ENCODE results near the gene NLRP1. TPM values are rescaled to one million over a fixed set of nuclear protein-coding genes. Genes with fewer than 3 reads are reported as not detected.

The NLRP1 gene
- total RNA-seq, 4 donors from 2014 or later = 13.8 to 78.3 (median 47.0) TPM

GRCh38 chr17:5480962-5481361 is 103.3 kb downstream of the NLRP1 start:
- Histone ChIP-seq H3K4me3 (no peak overlapping the region), H3K9me3 (no peaks in the 10 kb centered on the region), H3K36me3 (no peaks in the 10 kb centered on the region), H3K27ac (no peak overlapping the region), H3K27me3 (no peaks in the 10 kb centered on the region), H3K4me1 (peaks cover 0 to 8% of the 10 kb centered on the region in 2 donors)
- TF ChIP-seq CTCF (IDR thresholded peaks at IDR 0.05) = no peak
- no peak for TF ChIP-seq POLR2A (IDR thresholded peaks at IDR 0.05)
- intact Hi-C loops (cut with DNase I; ENCODE audit: low total_unique reads) = no loop called here
- no peak for DNase-seq

- intact Hi-C loops (cut with DNase I; ENCODE audit: low total_unique reads) = no loop called here
- H3K27ac ChIP-seq = no peak overlapping the region
- H3K36me3 ChIP-seq = no peaks in the 10 kb centered on the region
- TF ChIP-seq CTCF (IDR thresholded peaks at IDR 0.05) (no peak), POLR2A (IDR thresholded peaks at IDR 0.05) (no peak)
- no peaks in the 10 kb centered on the region for H3K9me3 ChIP-seq
- H3K4me3 ChIP-seq = no peak overlapping the region
- H3K4me1 ChIP-seq = no peaks in the 10 kb centered on the region
- no peaks in the 10 kb centered on the region for H3K27me3 ChIP-seq
- DNase-seq = no peak
Observed at GRCh38 chr17:5478992-5479391, 105.3 kb downstream of the NLRP1 start.

GRCh38 chr17:5473906-5474305 is 110.4 kb downstream of the NLRP1 start:
- DNase-seq = no peak
- TF ChIP-seq CTCF (IDR thresholded peaks at IDR 0.05) (no peak), POLR2A (IDR thresholded peaks at IDR 0.05) (no peak)
- no peaks in the 10 kb centered on the region for H3K9me3 ChIP-seq
- no peak overlapping the region for H3K4me3 ChIP-seq
- no peaks in the 10 kb centered on the region for H3K36me3 ChIP-seq
- H3K27me3 ChIP-seq = no peaks in the 10 kb centered on the region
- no peak overlapping the region for H3K27ac ChIP-seq
- intact Hi-C loops (cut with DNase I; ENCODE audit: low total_unique reads) = no loop called here
- no peaks in the 10 kb centered on the region for H3K4me1 ChIP-seq

GRCh38 chr17:5472511-5472910 is 111.8 kb downstream of the NLRP1 start:
- Histone ChIP-seq H3K9me3 (no peaks in the 10 kb centered on the region), H3K27me3 (no peaks in the 10 kb centered on the region), H3K4me3 (no peak overlapping the region), H3K4me1 (peaks cover 0 to 5% of the 10 kb centered on the region in 2 donors), H3K36me3 (no peaks in the 10 kb centered on the region), H3K27ac (no peak overlapping the region)
- intact Hi-C loops (cut with DNase I; ENCODE audit: low total_unique reads) = no loop called here
- no peak for TF ChIP-seq POLR2A (IDR thresholded peaks at IDR 0.05)
- no peak for TF ChIP-seq CTCF (IDR thresholded peaks at IDR 0.05)
- no peak for DNase-seq

- Histone ChIP-seq H3K4me3 (peak overlapping the region; percentile 87 to 92), H3K4me1 (peaks cover 10 to 12% of the 10 kb centered on the region in 2 donors), H3K9me3 (no peaks in the 10 kb centered on the region), H3K36me3 (no peaks in the 10 kb centered on the region), H3K27me3 (no peaks in the 10 kb centered on the region), H3K27ac (peak overlapping the region in 1 of 2 donors; percentile 80)
- no peak for DNase-seq
- intact Hi-C loops (cut with DNase I; ENCODE audit: low total_unique reads) = no loop called here
- TF ChIP-seq CTCF (IDR thresholded peaks at IDR 0.05) (no peak), POLR2A (IDR thresholded peaks at IDR 0.05) (no peak)
Observed at GRCh38 chr17:5468075-5468473, 116.2 kb downstream of the NLRP1 start.

Measured in uterus (tissue), 4 donors.